RWPE2 (cell line): ENCODE measurements around the gene ZNF467.

Experiments used
- ATAC-seq: fragments of 200-7000 bp; cut with Tn5 transposase; 3 replicates; pipeline ENCODE4 v1.9.1; 2021; ENCODE audit warnings: low read depth
- DNase-seq: peaks from one replicate; pipeline ENCODE4 v3.0.0-alpha.2; 2020; ENCODE audit warnings: low spot score
- H3K27ac ChIP-seq: fragments of 450-650 bp; 2 replicates; pipeline ENCODE4 v1.5.1; 2017; ENCODE audit warnings: mild to moderate bottlenecking; ENCODE audit not compliant: poor library complexity, severe bottlenecking
- H3K27me3 ChIP-seq: fragments of 250-450 bp; sonication (Bioruptor Pico); 2 replicates; pipeline ENCODE4 v1.5.1; 2021; ENCODE audit warnings: mild to moderate bottlenecking, moderate library complexity; ENCODE audit not compliant: insufficient read depth, poor library complexity, severe bottlenecking
- H3K36me3 ChIP-seq: fragments of 250-450 bp; sonication (Bioruptor Pico); 2 replicates; pipeline ENCODE4 v1.5.1; 2020; ENCODE audit warnings: low read depth, mild to moderate bottlenecking, moderate library complexity
- H3K4me1 ChIP-seq: fragments of 250-450 bp; sonication (Bioruptor Pico); 2 replicates; pipeline ENCODE4 v1.5.1; 2021; ENCODE audit warnings: mild to moderate bottlenecking, moderate library complexity; ENCODE audit not compliant: insufficient read depth, poor library complexity, severe bottlenecking
- H3K4me3 ChIP-seq: fragments of 250-450 bp; sonication (Bioruptor Pico); 2 replicates; pipeline ENCODE4 v1.5.1; 2021; ENCODE audit warnings: mild to moderate bottlenecking, moderate library complexity; ENCODE audit not compliant: severe bottlenecking
- H3K9me3 ChIP-seq: fragments of 250-450 bp; sonication (Bioruptor Pico); 2 replicates; pipeline ENCODE4 v1.5.1; 2021; ENCODE audit warnings: mild to moderate bottlenecking, moderate library complexity; ENCODE audit not compliant: severe bottlenecking
- CTCF ChIP-seq: fragments of 450-650 bp; IDR thresholded peaks from one replicate; pipeline ENCODE4 v1.5.1; 2017; ENCODE audit warnings: mild to moderate bottlenecking, moderate library complexity; ENCODE audit not compliant: poor library complexity, severe bottlenecking

ZNF467 gene

GRCh38 chr7:149723795-149724495 is 49.4 kb downstream of the ZNF467 start:
- H3K4me1 ChIP-seq = no peaks in the 10 kb centered on the region
- no peak overlapping the region for H3K4me3 ChIP-seq
- no peak for TF ChIP-seq CTCF
- no peaks in the 10 kb centered on the region for H3K9me3 ChIP-seq
- ATAC-seq = no peak
- H3K27me3 ChIP-seq = no peaks in the 10 kb centered on the region
- H3K36me3 ChIP-seq = peaks cover 17% of the 10 kb centered on the region
- no peak overlapping the region for H3K27ac ChIP-seq
- no peak for DNase-seq

GRCh38 chr7:149723082-149723767 is 50.2 kb downstream of the ZNF467 start:
- no peak overlapping the region for H3K4me3 ChIP-seq
- no peak overlapping the region for H3K27ac ChIP-seq
- H3K9me3 ChIP-seq = no peaks in the 10 kb centered on the region
- ATAC-seq (no peak), DNase-seq (no peak)
- H3K4me1 ChIP-seq = no peaks in the 10 kb centered on the region
- TF ChIP-seq CTCF = no peak
- peaks cover 17% of the 10 kb centered on the region for H3K36me3 ChIP-seq
- H3K27me3 ChIP-seq = no peaks in the 10 kb centered on the region

- H3K4me1 ChIP-seq = no peaks in the 10 kb centered on the region
- no peak for TF ChIP-seq CTCF
- no peak overlapping the region for H3K27ac ChIP-seq
- ATAC-seq = no peak
- H3K4me3 ChIP-seq = no peak overlapping the region
- no peak for DNase-seq
- H3K9me3 ChIP-seq = no peaks in the 10 kb centered on the region
- peaks cover 17% of the 10 kb centered on the region for H3K36me3 ChIP-seq
- H3K27me3 ChIP-seq = no peaks in the 10 kb centered on the region
These were observed 50.9 kb downstream of the ZNF467 start for GRCh38 chr7:149722356-149722957.

GRCh38 chr7:149721084-149721601 is 52.2 kb downstream of the ZNF467 start:
- peaks cover 17% of the 10 kb centered on the region for H3K36me3 ChIP-seq
- TF ChIP-seq CTCF = no peak
- ATAC-seq = no peak

More at GRCh38 chr7:149721084-149721601, 52.2 kb downstream of the ZNF467 start:
- Histone ChIP-seq H3K27me3 (no peaks in the 10 kb centered on the region), H3K9me3 (no peaks in the 10 kb centered on the region), H3K4me3 (no peak overlapping the region), H3K27ac (no peak overlapping the region), H3K4me1 (peaks cover 8% of the 10 kb centered on the region)
- no peak for DNase-seq
